ENCODE data around the gene TBC1D2B. TPM values are rescaled to one million over a fixed set of nuclear protein-coding genes. Genes with fewer than 3 reads are reported as not detected.

The TBC1D2B gene
- total and polyA plus RNA-seq, 2 donors from 2014 or later = 8.5 to 41.6 TPM

- TF ChIP-seq CTCF (IDR thresholded peaks at IDR 0.05; ENCODE audit: borderline replicate concordance, extremely low read depth, insufficient read depth) = no peak
- no peaks in the 10 kb centered on the region for H3K36me3 ChIP-seq (ENCODE audit: control insufficient read depth in 2 of 3, insufficient read depth in 3 of 3, low read length in 3 of 3)
- no peak for DNase-seq
- H3K27me3 ChIP-seq (ENCODE audit: control insufficient read depth, insufficient read depth, low read length) = no peaks in the 10 kb centered on the region
- H3K9me3 ChIP-seq (ENCODE audit: control insufficient read depth in 2 of 3, insufficient read depth in 1 of 3, low read length in 3 of 3) = no peaks in the 10 kb centered on the region
- FAIRE-seq = no peak
- H3K4me3 ChIP-seq (ENCODE audit: low read length in 3 of 3) = no peak overlapping the region
- H3K9ac ChIP-seq (ENCODE audit: low read length in 3 of 3) = no peak overlapping the region
- intact Hi-C loops (cut with DNase I) = no loop called here
- H3K4me1 ChIP-seq (ENCODE audit: control insufficient read depth in 2 of 3, insufficient read depth in 2 of 3, low read depth in 1 of 3, low read length in 3 of 3) = peaks cover 0 to 8% (median 7%) of the 10 kb centered on the region in 3 donors
- no peak overlapping the region for H3K27ac ChIP-seq (ENCODE audit: low read depth in 2 of 2, low read length in 2 of 2)
These were observed 8.4 kb upstream of the TBC1D2B start for GRCh38 chr15:78085928-78086327.

DNA sequence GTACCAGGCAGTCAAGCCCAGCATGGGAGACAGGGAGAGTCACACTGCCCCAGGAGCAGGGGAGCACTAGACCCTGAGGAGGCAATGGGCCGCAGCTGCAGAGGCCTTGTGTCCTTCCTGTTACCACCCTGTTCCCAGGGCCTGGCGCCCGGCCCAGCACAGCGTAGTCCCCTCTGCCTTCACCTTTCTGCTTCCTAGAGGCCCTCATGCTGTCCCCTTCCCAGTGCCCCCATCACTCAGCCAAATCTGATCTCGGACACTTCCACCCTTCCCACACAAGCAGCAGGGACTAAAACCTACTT, 6.9 kb upstream of the TBC1D2B start:
- peaks cover 0 to 8% (median 7%) of the 10 kb centered on the region in 3 donors for H3K4me1 ChIP-seq (ENCODE audit: control insufficient read depth in 2 of 3, insufficient read depth in 2 of 3, low read depth in 1 of 3, low read length in 3 of 3)
- DNase-seq (no peak), FAIRE-seq (no peak)
- no peaks in the 10 kb centered on the region for H3K36me3 ChIP-seq (ENCODE audit: control insufficient read depth in 2 of 3, insufficient read depth in 3 of 3, low read length in 3 of 3)
- TF ChIP-seq CTCF (IDR thresholded peaks at IDR 0.05; ENCODE audit: borderline replicate concordance, extremely low read depth, insufficient read depth) = no peak
- H3K9me3 ChIP-seq (ENCODE audit: control insufficient read depth in 2 of 3, insufficient read depth in 1 of 3, low read length in 3 of 3) = no peaks in the 10 kb centered on the region
- no peak overlapping the region for H3K27ac ChIP-seq (ENCODE audit: low read depth in 2 of 2, low read length in 2 of 2)
- H3K4me3 ChIP-seq (ENCODE audit: low read length in 3 of 3) = no peak overlapping the region
- intact Hi-C loops (cut with DNase I) = no loop called here
- no peak overlapping the region for H3K9ac ChIP-seq (ENCODE audit: low read length in 3 of 3)
- no peaks in the 10 kb centered on the region for H3K27me3 ChIP-seq (ENCODE audit: control insufficient read depth, insufficient read depth, low read length)

- no peaks in the 10 kb centered on the region for H3K9me3 ChIP-seq (ENCODE audit: control insufficient read depth in 2 of 3, insufficient read depth in 1 of 3, low read length in 3 of 3)
- no peak overlapping the region for H3K4me3 ChIP-seq (ENCODE audit: low read length in 3 of 3)
- H3K36me3 ChIP-seq (ENCODE audit: control insufficient read depth in 2 of 3, insufficient read depth in 3 of 3, low read length in 3 of 3) = no peaks in the 10 kb centered on the region
- no peak overlapping the region for H3K9ac ChIP-seq (ENCODE audit: low read length in 3 of 3)
- DNase-seq (peak in 1 of 5 donors; percentile 31), FAIRE-seq (no peak)
- intact Hi-C loops (cut with DNase I) = no loop called here
- no peaks in the 10 kb centered on the region for H3K27me3 ChIP-seq (ENCODE audit: control insufficient read depth, insufficient read depth, low read length)
- H3K4me1 ChIP-seq (ENCODE audit: control insufficient read depth in 2 of 3, insufficient read depth in 2 of 3, low read depth in 1 of 3, low read length in 3 of 3) = peaks cover 0 to 8% (median 7%) of the 10 kb centered on the region in 3 donors
- TF ChIP-seq CTCF (IDR thresholded peaks at IDR 0.05; ENCODE audit: borderline replicate concordance, extremely low read depth, insufficient read depth) = no peak
- no peak overlapping the region for H3K27ac ChIP-seq (ENCODE audit: low read depth in 2 of 2, low read length in 2 of 2)
These were observed 6.4 kb upstream of the TBC1D2B start for GRCh38 chr15:78083687-78084448.

DNA sequence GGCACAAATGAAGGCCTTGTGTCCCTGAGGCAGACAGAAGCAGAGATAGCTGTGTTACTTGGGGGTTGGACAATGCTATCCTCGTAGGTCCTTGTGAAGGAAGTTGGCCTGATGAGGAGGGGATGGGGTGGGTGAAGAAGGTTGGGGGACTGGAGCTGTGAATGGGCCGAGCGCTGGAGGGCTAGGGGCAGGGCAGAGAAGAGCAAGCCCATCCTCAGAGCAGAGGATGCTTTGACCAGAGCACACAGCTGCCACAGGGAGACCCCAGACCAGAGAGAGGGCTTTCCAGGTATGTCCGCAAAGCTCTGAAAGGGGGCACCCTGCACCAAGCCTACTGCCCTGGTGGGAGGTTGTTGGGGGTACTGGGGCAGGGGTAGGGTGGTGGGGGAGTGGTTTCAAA, 5.7 kb upstream of the TBC1D2B start:
- intact Hi-C loops (cut with DNase I) = no loop called here
- Histone ChIP-seq H3K9me3 (ENCODE audit: control insufficient read depth in 2 of 3, insufficient read depth in 1 of 3, low read length in 3 of 3) (no peaks in the 10 kb centered on the region), H3K4me1 (ENCODE audit: control insufficient read depth in 2 of 3, insufficient read depth in 2 of 3, low read depth in 1 of 3, low read length in 3 of 3) (peaks cover 0 to 8% (median 7%) of the 10 kb centered on the region in 3 donors), H3K4me3 (ENCODE audit: low read length in 3 of 3) (no peak overlapping the region), H3K9ac (ENCODE audit: low read length in 3 of 3) (no peak overlapping the region), H3K36me3 (ENCODE audit: control insufficient read depth in 2 of 3, insufficient read depth in 3 of 3, low read length in 3 of 3) (no peaks in the 10 kb centered on the region), H3K27ac (ENCODE audit: low read depth in 2 of 2, low read length in 2 of 2) (no peak overlapping the region), H3K27me3 (ENCODE audit: control insufficient read depth, insufficient read depth, low read length) (no peaks in the 10 kb centered on the region)
- FAIRE-seq = no peak
- no peak for TF ChIP-seq CTCF (IDR thresholded peaks at IDR 0.05; ENCODE audit: borderline replicate concordance, extremely low read depth, insufficient read depth)
- DNase-seq = no peak
